HEK293 (cell line): ENCODE results near the gene EMILIN1.

Experiments used
- FEZF1 ChIP-seq: fragments of 450-650 bp; formaldehyde crosslinking; IDR thresholded peaks from 2 replicates; pipeline ENCODE4 v1.5.1; 2016; ENCODE audit warnings: missing biosample characterization, missing genetic modification characterization
- GLIS2 ChIP-seq: fragments of 450-650 bp; formaldehyde crosslinking; IDR thresholded peaks from 2 replicates; pipeline ENCODE4 v1.5.1; 2016; ENCODE audit warnings: missing biosample characterization, missing genetic modification characterization
- IKZF3 ChIP-seq: fragments of 450-650 bp; IDR thresholded peaks from 2 replicates; pipeline ENCODE4 v1.5.0; 2018; ENCODE audit warnings: missing biosample characterization, mild to moderate bottlenecking, missing genetic modification characterization, moderate library complexity
- PATZ1 ChIP-seq: fragments of 450-650 bp; formaldehyde crosslinking; IDR thresholded peaks from 2 replicates; pipeline ENCODE4 v1.5.1; 2016; ENCODE audit warnings: missing biosample characterization, missing genetic modification characterization
- PRDM2 ChIP-seq: fragments of 450-650 bp; formaldehyde crosslinking; IDR thresholded peaks from 2 replicates; pipeline ENCODE4 v1.5.1; 2016; ENCODE audit warnings: missing biosample characterization, missing genetic modification characterization, borderline replicate concordance
- REPIN1 ChIP-seq: fragments of 450-650 bp; formaldehyde crosslinking; IDR thresholded peaks from 2 replicates; pipeline ENCODE4 v1.5.1; 2017; ENCODE audit warnings: missing biosample characterization, missing genetic modification characterization, low read depth
- SP2 ChIP-seq: fragments of 450-650 bp; formaldehyde crosslinking; IDR thresholded peaks from 2 replicates; pipeline ENCODE4 v1.5.1; 2016; ENCODE audit warnings: missing biosample characterization, missing genetic modification characterization
- ZBTB26 ChIP-seq: fragments of 450-650 bp; formaldehyde crosslinking; optimal IDR thresholded peaks from 2 replicates; pipeline ENCODE3; 2016; ENCODE audit warnings: missing biosample characterization, mild to moderate bottlenecking, missing genetic modification characterization
- ZBTB6 ChIP-seq: fragments of 450-650 bp; formaldehyde crosslinking; IDR thresholded peaks from 2 replicates; pipeline ENCODE4 v1.5.1; 2017; ENCODE audit warnings: missing biosample characterization, missing genetic modification characterization
- ZBTB7A ChIP-seq: fragments of 450-650 bp; formaldehyde crosslinking; IDR thresholded peaks from 2 replicates; pipeline ENCODE4 v1.5.1; 2016; ENCODE audit warnings: low read depth, missing biosample characterization, missing genetic modification characterization
- ZFHX2 ChIP-seq: fragments of 450-650 bp; formaldehyde crosslinking; conservative IDR thresholded peaks from 2 replicates; pipeline ENCODE4 v1.5.1; 2016; ENCODE audit warnings: missing biosample characterization, missing genetic modification characterization
- ZFP37 ChIP-seq: fragments of 450-650 bp; formaldehyde crosslinking; IDR thresholded peaks from 2 replicates; pipeline ENCODE4 v1.5.1; 2016; ENCODE audit warnings: missing biosample characterization, missing genetic modification characterization
- ZFP69B ChIP-seq: fragments of 450-650 bp; formaldehyde crosslinking; IDR thresholded peaks from 2 replicates; pipeline ENCODE4 v1.5.1; 2016; ENCODE audit warnings: missing biosample characterization, missing genetic modification characterization
- ZNF138 ChIP-seq: fragments of 450-650 bp; formaldehyde crosslinking; IDR thresholded peaks from 2 replicates; pipeline ENCODE4 v1.5.1; 2016; ENCODE audit warnings: missing biosample characterization, missing genetic modification characterization, borderline replicate concordance
- ZNF175 ChIP-seq: fragments of 450-650 bp; formaldehyde crosslinking; IDR thresholded peaks from 2 replicates; pipeline ENCODE4 v1.5.1; 2016; ENCODE audit warnings: missing biosample characterization, missing genetic modification characterization
- ZNF223 ChIP-seq: fragments of 450-650 bp; formaldehyde crosslinking; IDR thresholded peaks from 2 replicates; pipeline ENCODE4 v1.5.1; 2016; ENCODE audit warnings: missing biosample characterization, missing genetic modification characterization
- ZNF311 ChIP-seq: fragments of 450-650 bp; formaldehyde crosslinking; IDR thresholded peaks from 2 replicates; pipeline ENCODE4 v1.5.1; 2017; ENCODE audit warnings: missing biosample characterization, missing genetic modification characterization, borderline replicate concordance
- ZNF404 ChIP-seq: fragments of 450-650 bp; formaldehyde crosslinking; IDR thresholded peaks from 2 replicates; pipeline ENCODE4 v1.5.1; 2017; ENCODE audit warnings: missing biosample characterization, missing genetic modification characterization
- ZNF473 ChIP-seq: fragments of 450-650 bp; formaldehyde crosslinking; IDR thresholded peaks from 2 replicates; pipeline ENCODE4 v1.5.1; 2017; ENCODE audit warnings: missing biosample characterization, missing genetic modification characterization
- ZNF510 ChIP-seq: fragments of 450-650 bp; formaldehyde crosslinking; IDR thresholded peaks from 2 replicates; pipeline ENCODE4 v1.5.1; 2018; ENCODE audit warnings: mild to moderate bottlenecking, missing genetic modification characterization, missing biosample characterization; ENCODE audit not compliant: insufficient replicate concordance
- ZNF521 ChIP-seq: fragments of 450-650 bp; formaldehyde crosslinking; IDR thresholded peaks from 2 replicates; pipeline ENCODE4 v1.5.1; 2017; ENCODE audit warnings: missing biosample characterization, mild to moderate bottlenecking, missing genetic modification characterization
- ZNF561 ChIP-seq: fragments of 450-650 bp; IDR thresholded peaks from 2 replicates; pipeline ENCODE4 v1.5.1; 2018; ENCODE audit warnings: missing biosample characterization, missing genetic modification characterization, borderline replicate concordance
- ZNF580 ChIP-seq: fragments of 450-650 bp; formaldehyde crosslinking; IDR thresholded peaks from 2 replicates; pipeline ENCODE4 v1.5.1; 2016; ENCODE audit warnings: missing biosample characterization, missing genetic modification characterization
- ZNF626 ChIP-seq: fragments of 450-650 bp; sonication (Bioruptor Pico); formaldehyde crosslinking; IDR thresholded peaks from 2 replicates; pipeline ENCODE4 v1.5.1; 2018; ENCODE audit warnings: missing biosample characterization, missing genetic modification characterization, inconsistent platforms
- ZNF654 ChIP-seq: fragments of 450-650 bp; formaldehyde crosslinking; IDR thresholded peaks from 2 replicates; pipeline ENCODE4 v1.5.1; 2016; ENCODE audit warnings: low read depth, missing biosample characterization, missing genetic modification characterization
- ZNF747 ChIP-seq: fragments of 450-650 bp; formaldehyde crosslinking; IDR thresholded peaks from 2 replicates; pipeline ENCODE4 v1.5.1; 2016; ENCODE audit warnings: missing biosample characterization, missing genetic modification characterization
- ZNF792 ChIP-seq: fragments of 450-650 bp; formaldehyde crosslinking; IDR thresholded peaks from 2 replicates; pipeline ENCODE4 v1.5.1; 2016; ENCODE audit warnings: missing biosample characterization, missing genetic modification characterization
- ZNF830 ChIP-seq: fragments of 450-650 bp; IDR thresholded peaks from 2 replicates; pipeline ENCODE4 v1.5.0; 2018; ENCODE audit warnings: missing biosample characterization, missing genetic modification characterization, low read depth, mild to moderate bottlenecking, moderate library complexity
- TF ChIP-seq, protein P1 (sequence below): fragments of 450-650 bp; formaldehyde crosslinking; IDR thresholded peaks from 2 replicates; pipeline ENCODE4 v1.5.1; 2016; ENCODE audit warnings: missing biosample characterization, missing genetic modification characterization, low read depth

The EMILIN1 gene

DNA sequence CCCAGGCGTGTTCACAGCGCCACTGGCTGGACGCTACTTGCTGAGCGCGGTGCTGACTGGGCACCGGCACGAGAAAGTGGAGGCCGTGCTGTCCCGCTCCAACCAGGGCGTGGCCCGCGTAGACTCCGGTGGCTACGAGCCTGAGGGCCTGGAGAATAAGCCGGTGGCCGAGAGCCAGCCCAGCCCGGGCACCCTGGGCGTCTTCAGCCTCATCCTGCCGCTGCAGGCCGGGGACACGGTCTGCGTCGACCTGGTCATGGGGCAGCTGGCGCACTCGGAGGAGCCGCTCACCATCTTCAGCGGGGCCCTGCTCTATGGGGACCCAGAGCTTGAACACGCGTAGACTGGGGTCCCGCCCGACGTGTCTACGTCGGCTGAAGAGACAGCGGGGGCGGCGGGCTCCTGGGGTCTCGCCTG is 7.3 kb downstream of the EMILIN1 start (continued):
- TF ChIP-seq ZNF561 (tag by site-specific recombination) (no peak), ZNF654 (tag by site-specific recombination) (peak; percentile 43), ZNF404 (tag by site-specific recombination) (no peak), ZFP69B (tag by site-specific recombination) (no peak), ZNF473 (tag by site-specific recombination) (no peak), ZNF223 (tag by site-specific recombination) (no peak), ZNF311 (tag by site-specific recombination) (no peak), ZNF510 (tag by site-specific recombination) (no peak), REPIN1 (tag by site-specific recombination) (no peak), ZNF521 (tag by site-specific recombination) (no peak), ZNF747 (no peak), FEZF1 (no peak), PATZ1 (0 out of 2 replicates have a peak, but pooled peaks have one; percentile 37), GLIS2 (tag by site-specific recombination) (peak; percentile 57; the same call in 1 of the 2 replicates), PRDM2 (no peak), SP2 (tag by site-specific recombination) (no peak), ZNF830 (tag by site-specific recombination) (no peak), IKZF3 (tag by site-specific recombination) (no peak), ZFHX2 (no peak), ZBTB26 (tag by site-specific recombination) (peak; percentile 62), ZBTB7A (tag by site-specific recombination) (no peak), ZBTB6 (tag by site-specific recombination) (no peak), ZNF175 (tag by site-specific recombination) (no peak), ZNF580 (tag by site-specific recombination) (no peak), ZNF138 (tag by site-specific recombination) (no peak), ZNF792 (tag by site-specific recombination) (no peak), ZNF626 (no peak), ZFP37 (peak; percentile 47; the same call in 1 of the 2 replicates)
- TF ChIP-seq, protein P1, sequence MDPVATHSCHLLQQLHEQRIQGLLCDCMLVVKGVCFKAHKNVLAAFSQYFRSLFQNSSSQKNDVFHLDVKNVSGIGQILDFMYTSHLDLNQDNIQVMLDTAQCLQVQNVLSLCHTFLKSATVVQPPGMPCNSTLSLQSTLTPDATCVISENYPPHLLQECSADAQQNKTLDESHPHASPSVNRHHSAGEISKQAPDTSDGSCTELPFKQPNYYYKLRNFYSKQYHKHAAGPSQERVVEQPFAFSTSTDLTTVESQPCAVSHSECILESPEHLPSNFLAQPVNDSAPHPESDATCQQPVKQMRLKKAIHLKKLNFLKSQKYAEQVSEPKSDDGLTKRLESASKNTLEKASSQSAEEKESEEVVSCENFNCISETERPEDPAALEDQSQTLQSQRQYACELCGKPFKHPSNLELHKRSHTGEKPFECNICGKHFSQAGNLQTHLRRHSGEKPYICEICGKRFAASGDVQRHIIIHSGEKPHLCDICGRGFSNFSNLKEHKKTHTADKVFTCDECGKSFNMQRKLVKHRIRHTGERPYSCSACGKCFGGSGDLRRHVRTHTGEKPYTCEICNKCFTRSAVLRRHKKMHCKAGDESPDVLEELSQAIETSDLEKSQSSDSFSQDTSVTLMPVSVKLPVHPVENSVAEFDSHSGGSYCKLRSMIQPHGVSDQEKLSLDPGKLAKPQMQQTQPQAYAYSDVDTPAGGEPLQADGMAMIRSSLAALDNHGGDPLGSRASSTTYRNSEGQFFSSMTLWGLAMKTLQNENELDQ (tag by site-specific recombination): no peak
